Small intestine (tissue), 7 donors: ENCODE data around the gene QRFPR. TPM values are rescaled to one million over a fixed set of nuclear protein-coding genes. Genes with fewer than 3 reads are reported as not detected.
A peak's percentile ranks its signal among the peaks of the same experiment; 100 is the strongest.

Source experiments
- DNase-seq, 2 donors: peaks; one replicate each; pipeline versions ENCODE4 v3.0.0 to v3.0.0-alpha.2; 2013
- FAIRE-seq: peaks from 2 replicates; lab custom pipeline; 2012; peaks lifted over from hg19 to GRCh38; lab: Jason Lieb, UNC
- H3K27ac ChIP-seq, 3 donors: one replicate each; pipeline ENCODE4 v1.5.1; 2013; ENCODE audit warnings: low read length in 2 of 3, mild to moderate bottlenecking in 2 of 3, control low read depth in 1 of 3, inconsistent platforms in 1 of 3, low read depth in 1 of 3, moderate library complexity in 1 of 3
- H3K27me3 ChIP-seq, 3 donors: one replicate each; pipeline ENCODE4 v1.6.1; 2013; ENCODE audit warnings: low read length in 3 of 3, inconsistent platforms in 1 of 3; ENCODE audit not compliant: control insufficient read depth in 3 of 3, insufficient read depth in 3 of 3
- H3K36me3 ChIP-seq, 3 donors: one replicate each; pipeline ENCODE4 v1.6.1; 2013; ENCODE audit warnings: low read length in 3 of 3, inconsistent platforms in 1 of 3, low read depth in 1 of 3, mild to moderate bottlenecking in 1 of 3, moderate library complexity in 1 of 3; ENCODE audit not compliant: control insufficient read depth in 3 of 3, insufficient read depth in 2 of 3
- H3K4me1 ChIP-seq, 3 donors: one replicate each; pipeline ENCODE4 v1.6.1; 2013; ENCODE audit warnings: low read length in 2 of 3, inconsistent platforms in 1 of 3, low read depth in 1 of 3, mild to moderate bottlenecking in 1 of 3, moderate library complexity in 1 of 3; ENCODE audit not compliant: control insufficient read depth in 3 of 3, insufficient read depth in 2 of 3
- H3K4me3 ChIP-seq, 3 donors: one replicate each; pipeline ENCODE4 v1.5.1; 2013; ENCODE audit warnings: low read length in 3 of 3, control low read depth in 1 of 3, inconsistent platforms in 1 of 3, low read depth in 1 of 3, mild to moderate bottlenecking in 1 of 3, moderate library complexity in 1 of 3
- H3K9me3 ChIP-seq, 2 donors: one replicate each; pipeline ENCODE4 v1.6.1; 2013; ENCODE audit warnings: low read depth in 1 of 2, low read length in 1 of 2; ENCODE audit not compliant: control insufficient read depth in 2 of 2, insufficient read depth in 1 of 2
- WGBS, 3 donors: extraction: QIAGEN DNeasy Blood & Tissue Kit; methylation state at CpG; one replicate each; pipeline ENCODE4 v1.1.7; 2013; 5-methylcytosine and 5-hydroxymethylcytosine counted together
- polyA plus RNA-seq, 4 donors: library from polyadenylated mRNA; stranded (reverse) in 3 of 4; unstranded in 1 of 4; fragments of 200-250 nt in 3 of 4; fragments of 120-200 nt in 1 of 4; gene quantifications; one replicate each; pipeline versions ENCODE4 v1.2.1 to v1.2.3, GENCODE V29; 2013
- donor health status: healthy with polysubstance abuse.
- donor health status: control.
- donor health status: control.
- donor health status: Bipolar disorder and iron deficiency.
- donor health status: healthy.

QRFPR gene
- polyA plus RNA-seq, 4 donors = 0.03 to 0.12 TPM; not detected in 2

DNA sequence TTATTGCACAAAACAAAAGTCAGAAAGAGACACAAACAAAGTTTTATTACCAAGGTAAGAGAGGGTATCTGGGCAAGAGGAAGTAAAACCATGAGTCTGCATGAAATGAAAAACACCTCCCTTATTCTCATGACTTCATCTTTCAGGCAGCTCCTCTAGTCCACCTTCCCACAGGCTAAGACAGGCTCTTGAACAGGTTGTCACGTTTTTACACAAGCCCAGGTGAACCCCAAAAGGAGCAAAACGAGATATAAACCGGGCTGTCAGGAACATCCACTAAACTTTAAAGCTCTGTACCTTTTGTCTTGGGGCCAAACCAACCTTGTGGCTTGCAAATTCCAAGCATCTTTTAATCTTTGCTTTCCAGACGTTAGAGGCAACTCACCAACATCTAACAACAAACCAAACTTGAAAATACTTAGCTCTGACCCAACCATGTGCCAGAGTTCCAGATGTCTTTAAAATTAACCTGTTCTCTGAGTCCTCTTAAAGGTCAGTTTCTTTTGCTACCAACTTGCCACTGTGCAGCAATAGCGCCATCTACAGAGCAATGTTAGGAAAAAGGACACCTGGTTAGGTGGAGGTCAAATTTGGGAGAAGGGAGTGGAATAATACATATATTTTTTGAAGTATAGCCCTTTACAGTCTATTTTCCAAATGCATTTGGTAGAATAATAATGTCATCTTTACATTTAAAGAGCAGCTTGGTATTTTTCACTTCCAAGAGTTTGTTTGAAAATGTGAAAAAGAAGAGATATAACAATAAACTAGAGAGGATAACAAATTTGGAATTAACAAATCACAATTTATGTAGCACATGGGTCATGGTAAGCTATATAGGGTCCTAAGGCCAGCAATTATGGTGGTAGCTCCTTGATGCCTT lies 73.1 kb downstream of the QRFPR start:
- Histone ChIP-seq H3K4me1 (no peaks in the 10 kb centered on the region), H3K4me3 (no peak overlapping the region), H3K9me3 (no peaks in the 10 kb centered on the region), H3K27ac (no peak overlapping the region), H3K27me3 (no peaks in the 10 kb centered on the region), H3K36me3 (no peaks in the 10 kb centered on the region)
- no peak for FAIRE-seq
- WGBS, 3 donors = 17 to 20% (median 19%) methylated on average over 5 of the region's 5 CpGs
- peak; percentile 32 to 39 for DNase-seq

- Histone ChIP-seq H3K27ac (no peak overlapping the region), H3K4me1 (no peaks in the 10 kb centered on the region), H3K27me3 (no peaks in the 10 kb centered on the region), H3K9me3 (no peaks in the 10 kb centered on the region), H3K36me3 (no peaks in the 10 kb centered on the region), H3K4me3 (no peak overlapping the region)
- DNase-seq (peak in 1 of 2 donors; percentile 11), FAIRE-seq (no peak)
- WGBS, 3 donors = 63 to 84% (median 70%) methylated on average over 1 of the region's 1 CpG
Observed at GRCh38 chr4:121306931-121307330, 73.9 kb downstream of the QRFPR start.

DNA sequence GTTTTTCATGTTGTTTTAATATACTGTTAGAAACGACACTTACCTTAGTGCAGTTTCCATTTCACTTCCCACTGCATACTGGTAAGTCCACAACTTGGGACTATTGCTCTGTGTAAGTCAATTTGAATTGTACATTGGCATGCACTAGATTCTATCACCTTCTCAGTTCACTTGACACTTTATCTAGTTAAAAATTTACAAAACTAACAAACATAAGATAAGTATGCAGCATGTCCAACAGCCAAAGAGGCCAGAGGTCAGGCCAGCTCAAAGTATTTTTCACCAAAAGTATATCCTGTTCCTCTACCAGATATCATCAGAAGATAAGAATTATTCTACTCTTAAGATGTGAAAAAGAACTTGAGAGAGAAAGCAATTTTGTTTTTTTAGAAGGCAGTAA lies 75.9 kb downstream of the QRFPR start:
- Histone ChIP-seq H3K4me3 (no peak overlapping the region), H3K36me3 (no peaks in the 10 kb centered on the region), H3K27me3 (no peaks in the 10 kb centered on the region), H3K27ac (no peak overlapping the region), H3K4me1 (no peaks in the 10 kb centered on the region), H3K9me3 (no peaks in the 10 kb centered on the region)
- DNase-seq = peak in 1 of 2 donors; percentile 12
- FAIRE-seq = no peak
- WGBS, 3 donors = 16 to 61% (median 18%) methylated on average over 1 of the region's 1 CpG

GRCh38 chr4:121299367-121299766 lies 81.5 kb downstream of the QRFPR start:
- no peak for FAIRE-seq

DNA sequence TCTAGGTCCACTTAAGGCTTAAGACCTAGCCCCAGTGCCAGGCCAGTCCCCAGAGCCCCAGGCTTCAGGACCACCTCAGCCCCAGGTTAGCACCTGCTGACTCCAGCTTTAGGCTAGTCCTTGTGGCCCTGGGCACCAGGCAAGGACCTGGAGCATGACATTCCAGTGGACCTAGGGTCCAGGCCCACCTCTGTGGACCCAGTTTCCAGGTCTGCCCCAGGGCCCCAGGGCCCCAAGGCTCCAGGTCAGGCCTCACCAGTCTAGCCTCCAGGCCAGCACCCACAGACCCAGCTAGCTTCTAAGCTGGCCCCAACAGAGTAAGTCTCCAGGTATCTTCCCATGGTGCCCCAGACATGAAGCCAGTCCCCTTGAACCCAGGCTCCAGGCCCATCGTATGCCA lies 97.5 kb downstream of the QRFPR start:
- H3K9me3 ChIP-seq = peaks cover 0 to 14% of the 10 kb centered on the region in 2 donors
- no peak for FAIRE-seq
- H3K4me1 ChIP-seq = no peaks in the 10 kb centered on the region
- 89 to 92% (median 90%) methylated on average over 1 of the region's 1 CpG for WGBS, 3 donors
- no peaks in the 10 kb centered on the region for H3K27me3 ChIP-seq
- H3K4me3 ChIP-seq = no peak overlapping the region
- no peak for DNase-seq
- no peak overlapping the region for H3K27ac ChIP-seq
- no peaks in the 10 kb centered on the region for H3K36me3 ChIP-seq

More at GRCh38 chr4:121299367-121299766, 81.5 kb downstream of the QRFPR start:
- H3K9me3 ChIP-seq = no peaks in the 10 kb centered on the region
- WGBS, 3 donors = 67 to 77% (median 70%) methylated on average over 3 of the region's 3 CpGs
- no peak for DNase-seq
- H3K4me3 ChIP-seq = no peak overlapping the region
- H3K36me3 ChIP-seq = no peaks in the 10 kb centered on the region
- no peak overlapping the region for H3K27ac ChIP-seq
- no peaks in the 10 kb centered on the region for H3K27me3 ChIP-seq
- H3K4me1 ChIP-seq = no peaks in the 10 kb centered on the region

DNA sequence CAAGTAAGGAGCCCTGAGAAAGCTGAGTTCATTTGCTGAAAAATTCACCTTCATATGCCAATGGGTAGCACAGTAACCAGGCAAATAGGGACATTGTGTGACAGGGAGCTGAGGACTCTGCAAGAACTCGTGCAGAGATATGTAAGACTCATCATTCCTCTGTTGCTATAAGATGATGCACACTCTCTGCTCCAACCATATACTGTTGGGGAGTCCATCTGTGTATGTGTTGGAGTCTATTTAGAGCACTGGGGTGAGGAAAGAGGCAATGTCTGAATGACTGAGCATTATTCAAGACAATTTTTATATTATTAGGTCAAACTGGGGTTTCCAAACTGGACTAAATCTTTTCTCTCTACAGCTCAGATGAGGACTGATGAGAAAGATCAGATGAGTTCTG lies 100.4 kb downstream of the QRFPR start:
- H3K27ac ChIP-seq = no peak overlapping the region
- H3K4me1 ChIP-seq = no peaks in the 10 kb centered on the region
- H3K36me3 ChIP-seq = no peaks in the 10 kb centered on the region
- H3K27me3 ChIP-seq = peaks cover 0 to 2% (median 0%) of the 10 kb centered on the region in 3 donors
- H3K9me3 ChIP-seq = peaks cover 0 to 14% of the 10 kb centered on the region in 2 donors
- WGBS, 3 donors = 38 to 66% (median 58%) methylated on average over 1 of the region's 1 CpG
- no peak overlapping the region for H3K4me3 ChIP-seq
- DNase-seq = no peak
- no peak for FAIRE-seq

DNA sequence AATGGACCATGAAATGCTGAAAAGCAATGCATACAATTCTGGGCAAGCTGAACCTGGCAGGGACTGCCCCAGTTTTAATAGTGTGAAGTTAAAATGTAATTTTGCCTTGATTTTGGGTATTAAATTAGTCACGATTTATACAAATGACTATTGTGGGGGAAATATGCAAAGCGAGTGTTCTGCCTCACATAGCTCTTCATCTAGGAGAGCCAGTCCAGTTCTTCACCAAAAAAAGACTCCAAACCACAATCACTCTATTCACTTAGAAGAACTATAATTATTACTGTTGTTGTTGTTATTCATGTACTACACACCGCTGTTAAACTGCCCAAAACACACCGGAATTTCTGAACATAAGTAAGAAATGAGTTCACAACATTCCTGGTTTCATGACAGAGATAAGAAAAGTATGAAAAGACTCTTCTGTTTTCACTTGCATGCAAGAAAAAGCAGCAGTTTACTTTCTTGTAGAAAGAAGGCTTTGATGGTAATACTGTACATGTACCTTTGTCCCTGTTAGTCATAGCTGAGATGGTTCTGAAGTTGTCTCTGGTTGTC lies 101.9 kb downstream of the QRFPR start:
- DNase-seq = no peak
- FAIRE-seq = no peak
- Histone ChIP-seq H3K36me3 (no peaks in the 10 kb centered on the region), H3K27me3 (peaks cover 0 to 2% (median 0%) of the 10 kb centered on the region in 3 donors), H3K27ac (no peak overlapping the region), H3K4me1 (no peaks in the 10 kb centered on the region), H3K4me3 (no peak overlapping the region), H3K9me3 (peaks cover 0 to 5% of the 10 kb centered on the region in 2 donors)
- 71 to 74% (median 74%) methylated on average over 4 of the region's 4 CpGs for WGBS, 3 donors
